IgD-negative memory B cell (primary cell): ENCODE data around the gene CDK5RAP1. TPM values are rescaled to one million over a fixed set of nuclear protein-coding genes. Genes with fewer than 3 reads are reported as not detected.
A peak's percentile ranks its signal among the peaks of the same experiment; 100 is the strongest.

Experiments used
- H3K27ac Mint-ChIP-seq, 3 donors: one replicate each; pipeline ENCODE4 v1.8.0; 2020 to 2022; ENCODE audit warnings: mild to moderate bottlenecking in 3 of 3, mixed read lengths in 3 of 3, moderate library complexity in 1 of 3
- H3K27me3 Mint-ChIP-seq: one replicate; pipeline ENCODE4 v1.8.0; 2021; ENCODE audit warnings: mixed read lengths
- H3K36me3 Mint-ChIP-seq: one replicate; pipeline ENCODE4 v1.8.0; 2020; ENCODE audit warnings: mild to moderate bottlenecking, mixed read lengths
- H3K4me1 Mint-ChIP-seq, 3 donors: one replicate each; pipeline ENCODE4 v1.8.0; 2020 to 2022; ENCODE audit warnings: mixed read lengths in 3 of 3, mild to moderate bottlenecking in 1 of 3
- H3K4me3 Mint-ChIP-seq, 4 donors: one replicate each; pipeline ENCODE4 v1.8.0; 2020 to 2022; ENCODE audit warnings: mild to moderate bottlenecking in 4 of 4, mixed read lengths in 4 of 4, moderate library complexity in 3 of 4
- H3K9me3 Mint-ChIP-seq, 3 donors: one replicate each; pipeline ENCODE4 v1.8.0; 2020 to 2021; ENCODE audit warnings: mixed read lengths in 3 of 3, mild to moderate bottlenecking in 1 of 3
- polyA plus RNA-seq: library from polyadenylated mRNA; unstranded; fragments of 300-500 nt; fragmentation: Illumina TruSeq; gene quantifications from one replicate; pipeline ENCODE4 v1.2.3, GENCODE V29; 2021

Gene CDK5RAP1
- polyA plus RNA-seq, 1 donor from 2014 or later: 29.0 TPM

GRCh38 chr20:33337531-33338165 is 63.7 kb downstream of the CDK5RAP1 start:
- Mint-ChIP-seq H3K4me3 (peak overlapping the region in 2 of 4 donors; percentile 43 to 76), H3K4me1 (peaks cover 10 to 14% (median 13%) of the 10 kb centered on the region in 3 donors), H3K27me3 (peaks cover 11% of the 10 kb centered on the region), H3K9me3 (peaks cover 0 to 5% (median 0%) of the 10 kb centered on the region in 3 donors), H3K36me3 (peaks cover 6% of the 10 kb centered on the region), H3K27ac (no peak overlapping the region)

GRCh38 chr20:33337119-33337518 is 64.2 kb downstream of the CDK5RAP1 start:
- H3K4me3 Mint-ChIP-seq: peak overlapping the region in 2 of 4 donors; percentile 14 to 76
- peaks cover 6% of the 10 kb centered on the region for H3K36me3 Mint-ChIP-seq
- peaks cover 10 to 14% (median 13%) of the 10 kb centered on the region in 3 donors for H3K4me1 Mint-ChIP-seq
- peaks cover 0 to 5% (median 0%) of the 10 kb centered on the region in 3 donors for H3K9me3 Mint-ChIP-seq
- H3K27me3 Mint-ChIP-seq: peaks cover 11% of the 10 kb centered on the region
- no peak overlapping the region for H3K27ac Mint-ChIP-seq

- no peak overlapping the region for H3K27ac Mint-ChIP-seq
- peaks cover 10 to 14% (median 13%) of the 10 kb centered on the region in 3 donors for H3K4me1 Mint-ChIP-seq
- H3K27me3 Mint-ChIP-seq: peaks cover 11% of the 10 kb centered on the region
- peak overlapping the region in 1 of 4 donors; percentile 65 for H3K4me3 Mint-ChIP-seq
- peaks cover 0 to 5% (median 0%) of the 10 kb centered on the region in 3 donors for H3K9me3 Mint-ChIP-seq
- H3K36me3 Mint-ChIP-seq: peaks cover 6% of the 10 kb centered on the region
Observed at GRCh38 chr20:33336375-33336774, 64.9 kb downstream of the CDK5RAP1 start.

GRCh38 chr20:33334111-33334510 is 67.2 kb downstream of the CDK5RAP1 start:
- Mint-ChIP-seq H3K27ac (no peak overlapping the region), H3K36me3 (peaks cover 6% of the 10 kb centered on the region), H3K9me3 (peaks cover 0 to 5% (median 0%) of the 10 kb centered on the region in 3 donors), H3K27me3 (peaks cover 13% of the 10 kb centered on the region), H3K4me3 (no peak overlapping the region), H3K4me1 (peaks cover 10 to 14% (median 13%) of the 10 kb centered on the region in 3 donors)

- peaks cover 3% of the 10 kb centered on the region for H3K36me3 Mint-ChIP-seq
- H3K4me1 Mint-ChIP-seq: peaks cover 10 to 14% (median 13%) of the 10 kb centered on the region in 3 donors
- peaks cover 0 to 5% (median 0%) of the 10 kb centered on the region in 3 donors for H3K9me3 Mint-ChIP-seq
- H3K27me3 Mint-ChIP-seq: peaks cover 16% of the 10 kb centered on the region
- H3K27ac Mint-ChIP-seq: no peak overlapping the region
- H3K4me3 Mint-ChIP-seq: no peak overlapping the region
Observed at GRCh38 chr20:33333616-33334015, 67.7 kb downstream of the CDK5RAP1 start.

- Mint-ChIP-seq H3K4me3 (no peak overlapping the region), H3K4me1 (peaks cover 6 to 13% (median 12%) of the 10 kb centered on the region in 3 donors), H3K9me3 (peaks cover 0 to 5% (median 0%) of the 10 kb centered on the region in 3 donors), H3K27me3 (peaks cover 21% of the 10 kb centered on the region), H3K36me3 (peaks cover 3% of the 10 kb centered on the region), H3K27ac (no peak overlapping the region)
Observed at GRCh38 chr20:33332905-33333456, 68.3 kb downstream of the CDK5RAP1 start.

GRCh38 chr20:33328157-33329137 is 72.9 kb downstream of the CDK5RAP1 start:
- Mint-ChIP-seq H3K27ac (peak overlapping the region in 1 of 3 donors; percentile 39), H3K4me1 (peaks cover 0 to 2% (median 0%) of the 10 kb centered on the region in 3 donors), H3K36me3 (no peaks in the 10 kb centered on the region), H3K4me3 (no peak overlapping the region), H3K9me3 (peaks cover 0 to 2% (median 0%) of the 10 kb centered on the region in 3 donors), H3K27me3 (peaks cover 14% of the 10 kb centered on the region)

GRCh38 chr20:33325350-33325749 is 76.0 kb downstream of the CDK5RAP1 start:
- Mint-ChIP-seq H3K36me3 (no peaks in the 10 kb centered on the region), H3K4me3 (no peak overlapping the region), H3K27ac (no peak overlapping the region), H3K4me1 (peaks cover 0 to 2% (median 0%) of the 10 kb centered on the region in 3 donors), H3K9me3 (peaks cover 0 to 2% (median 0%) of the 10 kb centered on the region in 3 donors), H3K27me3 (peaks cover 20% of the 10 kb centered on the region)

- Mint-ChIP-seq H3K36me3 (no peaks in the 10 kb centered on the region), H3K27ac (no peak overlapping the region)
Observed at GRCh38 chr20:33323236-33323635, 78.1 kb downstream of the CDK5RAP1 start.

GRCh38 chr20:33322456-33322855 is 78.9 kb downstream of the CDK5RAP1 start:
- H3K4me1 Mint-ChIP-seq: peaks cover 0 to 2% (median 0%) of the 10 kb centered on the region in 3 donors
- H3K36me3 Mint-ChIP-seq: no peaks in the 10 kb centered on the region
- H3K4me3 Mint-ChIP-seq: no peak overlapping the region
- H3K27me3 Mint-ChIP-seq: peaks cover 24% of the 10 kb centered on the region
- peaks cover 0 to 2% (median 0%) of the 10 kb centered on the region in 3 donors for H3K9me3 Mint-ChIP-seq
- no peak overlapping the region for H3K27ac Mint-ChIP-seq

More at GRCh38 chr20:33323236-33323635, 78.1 kb downstream of the CDK5RAP1 start:
- Mint-ChIP-seq H3K27me3 (peaks cover 22% of the 10 kb centered on the region), H3K4me1 (peaks cover 0 to 2% (median 0%) of the 10 kb centered on the region in 3 donors), H3K4me3 (no peak overlapping the region), H3K9me3 (peaks cover 0 to 2% (median 0%) of the 10 kb centered on the region in 3 donors)

GRCh38 chr20:33320006-33320405 is 81.3 kb downstream of the CDK5RAP1 start:
- H3K27me3 Mint-ChIP-seq: peaks cover 22% of the 10 kb centered on the region
- H3K4me1 Mint-ChIP-seq: peaks cover 0 to 1% (median 0%) of the 10 kb centered on the region in 3 donors
- H3K36me3 Mint-ChIP-seq: no peaks in the 10 kb centered on the region
- no peak overlapping the region for H3K27ac Mint-ChIP-seq
- H3K4me3 Mint-ChIP-seq: no peak overlapping the region
- peaks cover 0 to under 1% (median 0%) of the 10 kb centered on the region in 3 donors for H3K9me3 Mint-ChIP-seq

GRCh38 chr20:33318096-33318429 is 83.3 kb downstream of the CDK5RAP1 start:
- H3K9me3 Mint-ChIP-seq: no peaks in the 10 kb centered on the region
- no peak overlapping the region for H3K27ac Mint-ChIP-seq

GRCh38 chr20:33317424-33318095 is 83.8 kb downstream of the CDK5RAP1 start:
- no peaks in the 10 kb centered on the region for H3K9me3 Mint-ChIP-seq
- no peak overlapping the region for H3K27ac Mint-ChIP-seq
- no peaks in the 10 kb centered on the region for H3K36me3 Mint-ChIP-seq
- peaks cover 0 to 1% (median 0%) of the 10 kb centered on the region in 3 donors for H3K4me1 Mint-ChIP-seq
- H3K27me3 Mint-ChIP-seq: peaks cover 18% of the 10 kb centered on the region
- no peak overlapping the region for H3K4me3 Mint-ChIP-seq

More at GRCh38 chr20:33318096-33318429, 83.3 kb downstream of the CDK5RAP1 start:
- H3K27me3 Mint-ChIP-seq: peaks cover 22% of the 10 kb centered on the region
- peaks cover 0 to 1% (median 0%) of the 10 kb centered on the region in 3 donors for H3K4me1 Mint-ChIP-seq
- H3K4me3 Mint-ChIP-seq: no peak overlapping the region
- H3K36me3 Mint-ChIP-seq: no peaks in the 10 kb centered on the region

- H3K27ac Mint-ChIP-seq: no peak overlapping the region
- H3K9me3 Mint-ChIP-seq: no peaks in the 10 kb centered on the region
- peaks cover 0 to 1% (median 0%) of the 10 kb centered on the region in 3 donors for H3K4me1 Mint-ChIP-seq
- no peak overlapping the region for H3K4me3 Mint-ChIP-seq
- no peaks in the 10 kb centered on the region for H3K36me3 Mint-ChIP-seq
- peaks cover 16% of the 10 kb centered on the region for H3K27me3 Mint-ChIP-seq
Observed at GRCh38 chr20:33316958-33317357, 84.4 kb downstream of the CDK5RAP1 start.
